HEK293T (cell line): ENCODE measurements around the gene TMCO4.

Source experiments
- CTCF ChIA-PET: fragments of 350-600 bp; formaldehyde crosslinking; extraction: SDS; loops from one replicate; lab custom pipeline; 2021; ENCODE audit warnings: antibody characterized with exemption, inconsistent platforms; lab: Yijun Ruan, JAX
- POLR2A ChIA-PET: fragments of 350-600 bp; formaldehyde crosslinking; extraction: SDS; loops from one replicate; lab custom pipeline; 2020; ENCODE audit warnings: antibody characterized with exemption, inconsistent platforms; lab: Yijun Ruan, JAX
- DNase-seq: peaks from one replicate; pipeline ENCODE4 v3.0.0; 2012; ENCODE audit warnings: mixed read lengths; ENCODE audit errors: extremely low spot score
- ARNT ChIP-seq: fragments of 450-650 bp; IDR thresholded peaks from 2 replicates; pipeline ENCODE4 v1.6.1; 2017; ENCODE audit warnings: mild to moderate bottlenecking
- BHLHE40 ChIP-seq: fragments of 450-650 bp; IDR thresholded peaks from 2 replicates; pipeline ENCODE4 v1.6.1; 2016; ENCODE audit warnings: mild to moderate bottlenecking, moderate library complexity, borderline replicate concordance
- CTBP1 ChIP-seq: fragments of 450-650 bp; IDR thresholded peaks from 2 replicates; pipeline ENCODE4 v1.6.1; 2016; ENCODE audit warnings: borderline replicate concordance
- ELF4 ChIP-seq: fragments of 450-650 bp; IDR thresholded peaks from 2 replicates; pipeline ENCODE4 v1.6.1; 2017; ENCODE audit warnings: antibody characterized with exemption
- FOXA1 ChIP-seq: fragments of 450-650 bp; IDR thresholded peaks from 2 replicates; pipeline ENCODE4 v1.6.1; 2016; ENCODE audit warnings: mild to moderate bottlenecking
- FOXK2 ChIP-seq: fragments of 450-650 bp; IDR thresholded peaks from 2 replicates; pipeline ENCODE4 v1.6.1; 2016; ENCODE audit warnings: mild to moderate bottlenecking
- FOXM1 ChIP-seq: fragments of 450-650 bp; IDR thresholded peaks from 2 replicates; pipeline ENCODE4 v1.6.1; 2017; ENCODE audit warnings: mild to moderate bottlenecking, borderline replicate concordance
- HDGF ChIP-seq: fragments of 450-650 bp; IDR thresholded peaks from 2 replicates; pipeline ENCODE4 v1.6.1; 2017; ENCODE audit warnings: antibody characterized with exemption, borderline replicate concordance
- L3MBTL2 ChIP-seq: fragments of 450-650 bp; conservative IDR thresholded peaks from 2 replicates; pipeline ENCODE4 v1.6.1; 2016; ENCODE audit warnings: mild to moderate bottlenecking
- LEF1 ChIP-seq: fragments of 450-650 bp; IDR thresholded peaks from 2 replicates; pipeline ENCODE4 v1.6.1; 2017; ENCODE audit warnings: mild to moderate bottlenecking, borderline replicate concordance
- NFRKB ChIP-seq: fragments of 450-650 bp; IDR thresholded peaks from 2 replicates; pipeline ENCODE4 v1.6.1; 2016; ENCODE audit warnings: mild to moderate bottlenecking, moderate library complexity
- PKNOX1 ChIP-seq: fragments of 450-650 bp; IDR thresholded peaks from 2 replicates; pipeline ENCODE4 v1.6.1; 2016
- SP1 ChIP-seq: fragments of 450-650 bp; IDR thresholded peaks from 2 replicates; pipeline ENCODE4 v1.6.1; 2017
- SUZ12 ChIP-seq: fragments of 450-650 bp; IDR thresholded peaks from 2 replicates; pipeline ENCODE4 v1.6.1; 2016; ENCODE audit warnings: mild to moderate bottlenecking
- TARDBP ChIP-seq: fragments of 450-650 bp; IDR thresholded peaks from 2 replicates; pipeline ENCODE4 v1.6.1; 2016
- ZNF384 ChIP-seq: fragments of 450-650 bp; IDR thresholded peaks from 2 replicates; pipeline ENCODE4 v1.6.1; 2016

TMCO4 gene

DNA sequence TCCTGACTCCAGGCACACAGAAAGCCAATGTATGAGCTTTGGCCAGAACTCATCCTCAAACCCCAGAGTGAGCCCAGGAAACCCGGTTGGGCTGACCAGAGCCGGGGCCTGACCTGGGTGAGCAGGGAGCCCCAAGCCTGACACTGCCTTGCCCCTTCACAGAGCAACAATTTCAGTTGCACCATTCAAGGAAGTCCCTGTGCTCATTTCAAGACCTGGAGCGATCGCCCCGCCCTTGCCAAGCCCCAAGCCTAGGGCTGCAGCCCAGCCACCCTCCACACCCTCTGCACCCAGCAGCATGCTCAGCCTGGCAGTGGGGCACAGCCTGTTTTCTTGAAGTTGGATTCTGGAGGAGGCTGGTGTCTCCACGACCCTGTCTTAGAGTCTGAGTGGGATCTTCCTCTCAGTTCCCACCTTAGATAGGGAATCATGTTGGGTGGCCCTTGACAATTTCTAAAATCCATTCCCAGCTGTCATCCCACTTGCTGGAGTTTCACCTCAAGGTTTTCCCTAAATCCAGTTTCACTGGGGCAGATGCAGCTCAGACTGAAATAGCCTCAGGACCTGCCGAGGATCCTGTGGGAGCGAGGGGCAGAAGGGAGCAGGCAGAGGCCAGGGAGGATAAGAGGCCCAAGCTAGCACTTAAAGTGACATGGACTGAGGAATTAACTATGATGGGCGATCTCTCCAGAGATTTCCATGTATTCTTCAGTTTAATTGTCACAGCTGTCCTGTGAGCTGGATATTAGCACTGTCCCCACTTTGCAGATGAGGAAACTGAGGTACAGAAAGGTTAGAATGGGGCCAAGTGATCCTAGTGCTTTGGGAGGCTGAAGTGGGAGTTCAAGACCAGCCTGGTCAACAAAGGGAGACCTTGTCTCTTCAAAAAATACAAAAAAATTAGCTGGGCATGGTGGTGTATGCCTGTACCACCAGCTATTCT is 153.1 kb downstream of the TMCO4 start:
- no peak for DNase-seq
- TF ChIP-seq SUZ12, result no peak
- no peak for TF ChIP-seq FOXK2
- TF ChIP-seq TARDBP, result no peak
- TF ChIP-seq CTBP1, result no peak
- no peak for TF ChIP-seq NFRKB
- TF ChIP-seq FOXM1, result no peak
- TF ChIP-seq LEF1, result no peak
- TF ChIP-seq ELF4, result no peak
- TF ChIP-seq ARNT, result no peak
- CTCF ChIA-PET, result no interaction called here
- POLR2A ChIA-PET, result no interaction called here

- TF ChIP-seq PKNOX1 (no peak), BHLHE40 (no peak), ZNF384 (no peak), ARNT (no peak), SUZ12 (no peak), FOXA1 (no peak), FOXM1 (no peak), ELF4 (no peak), FOXK2 (no peak), NFRKB (no peak), SP1 (no peak), L3MBTL2 (no peak), LEF1 (no peak), CTBP1 (no peak), TARDBP (no peak)
- CTCF ChIA-PET, result no interaction called here
- POLR2A ChIA-PET, result no interaction called here
- no peak for DNase-seq
These were observed 154.1 kb downstream of the TMCO4 start for GRCh38 chr1:19645411-19646251.

- ChIA-PET CTCF (no interaction called here), POLR2A (no interaction called here)
- peak; percentile 40 for DNase-seq
- no peak for TF ChIP-seq LEF1
- no peak for TF ChIP-seq PKNOX1
- no peak for TF ChIP-seq FOXA1
- TF ChIP-seq NFRKB, result no peak
- TF ChIP-seq ELF4, result no peak
- TF ChIP-seq SP1, result no peak
- TF ChIP-seq ZNF384, result no peak
- no peak for TF ChIP-seq ARNT
- no peak for TF ChIP-seq BHLHE40
- no peak for TF ChIP-seq L3MBTL2
- TF ChIP-seq FOXM1, result no peak
- no peak for TF ChIP-seq SUZ12
- no peak for TF ChIP-seq FOXK2
- TF ChIP-seq CTBP1, result no peak
- TF ChIP-seq HDGF, result no peak
- TF ChIP-seq TARDBP, result no peak
These were observed 154.9 kb downstream of the TMCO4 start for GRCh38 chr1:19644681-19645410.

DNA sequence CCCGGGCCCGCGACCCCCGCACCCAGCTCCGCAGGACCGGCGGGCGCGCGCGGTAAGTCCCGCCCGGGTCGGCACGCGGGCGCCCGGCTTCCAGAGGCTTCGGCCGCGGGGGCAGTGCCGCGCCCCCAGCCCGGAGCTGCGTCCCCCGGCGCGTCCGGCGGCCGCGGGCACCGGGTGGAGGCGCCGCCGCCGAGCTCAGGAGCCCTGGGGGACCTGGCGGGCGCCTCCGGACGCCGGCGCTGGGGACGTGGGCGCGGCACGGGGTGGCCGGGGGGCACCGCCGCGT is 155.4 kb downstream of the TMCO4 start:
- TF ChIP-seq CTBP1 (no peak), NFRKB (no peak), L3MBTL2 (no peak), BHLHE40 (no peak), FOXK2 (no peak), SUZ12 (no peak), HDGF (no peak), LEF1 (no peak), ELF4 (no peak), FOXA1 (no peak), PKNOX1 (no peak), TARDBP (no peak), ARNT (no peak)
- POLR2A ChIA-PET, result interaction anchor here (1.6 kb wide), 1 partner anchor 14 kb away, joined by 3 read pairs; no protein-coding TSS in a partner anchor
- CTCF ChIA-PET, result interaction anchor here (1.0 kb wide), 1 partner anchor 46 kb away, joined by 4 read pairs; no protein-coding TSS in a partner anchor
- no peak for DNase-seq

DNA sequence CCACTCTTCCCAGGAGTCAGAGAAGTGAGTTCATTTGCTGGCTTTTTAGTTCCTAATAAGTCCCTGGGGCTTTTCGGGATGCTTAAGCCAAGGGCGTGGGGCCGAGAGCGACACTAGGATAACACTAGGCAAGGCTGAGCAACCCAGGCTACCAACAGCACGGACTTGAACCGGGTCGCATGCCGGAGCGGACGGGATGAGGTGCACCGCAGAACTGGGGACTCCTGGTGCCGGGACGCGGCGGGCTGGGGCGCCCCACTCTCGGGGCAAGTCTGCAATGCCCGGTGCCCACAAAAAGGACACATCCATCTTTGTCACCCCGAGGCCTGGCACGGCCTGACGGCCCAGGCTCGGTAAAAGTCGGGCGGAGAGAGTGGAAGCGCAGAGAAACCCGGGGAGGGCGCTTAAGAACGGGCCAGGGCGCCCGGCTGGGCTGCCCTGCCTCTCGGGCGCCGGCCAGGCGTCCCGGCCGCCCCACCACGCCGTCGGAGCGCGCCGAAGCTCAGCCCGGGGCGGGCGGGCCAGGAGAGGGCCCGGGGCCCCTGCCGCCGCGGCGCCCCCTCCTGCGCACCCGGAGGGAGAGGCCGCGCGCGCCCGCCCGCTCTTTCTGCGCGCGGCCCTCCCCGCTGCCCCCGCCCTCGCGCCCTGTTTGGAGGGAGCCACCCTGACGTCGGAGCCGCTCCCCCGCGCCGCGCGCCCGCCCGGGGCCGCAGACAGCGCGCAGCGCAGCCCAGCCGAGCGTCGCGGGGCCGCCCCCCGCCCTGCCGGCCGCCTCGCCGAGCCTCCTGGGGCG is 155.9 kb downstream of the TMCO4 start, which contains the start of gene NBL1:
Gene NBL1, plus strand, starts transcription at position 710 of the 793 bp plus-strand sequence. CDS start 10,720 bp downstream, outside the sequence.
- TF ChIP-seq TARDBP (no peak), ELF4 (no peak), FOXK2 (no peak), FOXA1 (no peak)
- ChIA-PET CTCF (interaction anchor here (1.0 kb wide), 1 partner anchor 45 kb away, joined by 4 read pairs; no protein-coding TSS in a partner anchor), POLR2A (interaction anchor here (1.1 to 1.6 kb wide), 2 partner anchors 13 to 47 kb away, joined by 3 read pairs; a partner anchor contains a TSS)
- DNase-seq, result peak; percentile 57
